ENCODE measurements around the gene GTF2A1. TPM values are rescaled to one million over a fixed set of nuclear protein-coding genes. Genes with fewer than 3 reads are reported as not detected.

Gene GTF2A1
- total and polyA plus RNA-seq, 2 donors from 2014 or later = 4.7 to 27.0 TPM

DNA sequence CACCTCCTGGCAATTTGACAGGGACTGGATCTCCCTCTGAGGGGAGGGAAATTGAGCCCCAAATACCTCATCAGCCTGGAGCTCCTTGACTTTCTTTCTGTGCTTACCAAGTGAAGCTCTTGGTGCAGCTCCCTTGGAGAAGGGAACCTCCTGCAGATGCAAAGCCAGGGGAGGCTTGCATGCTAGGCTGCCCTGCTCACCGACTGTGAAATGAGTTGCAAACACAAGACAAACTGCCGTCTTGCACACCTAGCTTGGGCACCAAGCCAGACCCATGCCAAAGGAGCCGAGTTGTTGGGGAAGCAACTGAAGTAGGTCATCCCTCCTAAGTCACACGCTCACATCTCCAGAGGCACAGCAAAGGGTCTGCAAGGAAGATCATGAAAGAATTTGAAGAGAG lies 95.2 kb downstream of the GTF2A1 start:
- H3K27ac ChIP-seq (ENCODE audit: low read depth in 2 of 2, low read length in 2 of 2) = no peak overlapping the region
- no peaks in the 10 kb centered on the region for H3K36me3 ChIP-seq (ENCODE audit: control insufficient read depth in 2 of 3, insufficient read depth in 3 of 3, low read length in 3 of 3)
- TF ChIP-seq, protein P1, sequence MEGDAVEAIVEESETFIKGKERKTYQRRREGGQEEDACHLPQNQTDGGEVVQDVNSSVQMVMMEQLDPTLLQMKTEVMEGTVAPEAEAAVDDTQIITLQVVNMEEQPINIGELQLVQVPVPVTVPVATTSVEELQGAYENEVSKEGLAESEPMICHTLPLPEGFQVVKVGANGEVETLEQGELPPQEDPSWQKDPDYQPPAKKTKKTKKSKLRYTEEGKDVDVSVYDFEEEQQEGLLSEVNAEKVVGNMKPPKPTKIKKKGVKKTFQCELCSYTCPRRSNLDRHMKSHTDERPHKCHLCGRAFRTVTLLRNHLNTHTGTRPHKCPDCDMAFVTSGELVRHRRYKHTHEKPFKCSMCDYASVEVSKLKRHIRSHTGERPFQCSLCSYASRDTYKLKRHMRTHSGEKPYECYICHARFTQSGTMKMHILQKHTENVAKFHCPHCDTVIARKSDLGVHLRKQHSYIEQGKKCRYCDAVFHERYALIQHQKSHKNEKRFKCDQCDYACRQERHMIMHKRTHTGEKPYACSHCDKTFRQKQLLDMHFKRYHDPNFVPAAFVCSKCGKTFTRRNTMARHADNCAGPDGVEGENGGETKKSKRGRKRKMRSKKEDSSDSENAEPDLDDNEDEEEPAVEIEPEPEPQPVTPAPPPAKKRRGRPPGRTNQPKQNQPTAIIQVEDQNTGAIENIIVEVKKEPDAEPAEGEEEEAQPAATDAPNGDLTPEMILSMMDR (IDR thresholded peaks at IDR 0.05; ENCODE audit: borderline replicate concordance, extremely low read depth, insufficient read depth) = no peak
- peak in 2 of 5 donors; percentile 16 to 73 for DNase-seq
- no peaks in the 10 kb centered on the region for H3K27me3 ChIP-seq (ENCODE audit: control insufficient read depth, insufficient read depth, low read length)
- intact Hi-C loops (cut with DNase I) = no loop called here
- H3K4me3 ChIP-seq (ENCODE audit: low read length in 3 of 3) = no peak overlapping the region
- H3K4me1 ChIP-seq (ENCODE audit: control insufficient read depth in 2 of 3, insufficient read depth in 2 of 3, low read depth in 1 of 3, low read length in 3 of 3) = no peaks in the 10 kb centered on the region
- FAIRE-seq = no peak
- H3K9ac ChIP-seq (ENCODE audit: low read length in 3 of 3) = no peak overlapping the region
- H3K9me3 ChIP-seq (ENCODE audit: control insufficient read depth in 2 of 3, insufficient read depth in 1 of 3, low read length in 3 of 3) = no peaks in the 10 kb centered on the region

Other genes starting within 250 kb of the GTF2A1 start
- 86.6 TPM for gene STON2, start 179.4 kb upstream of the GTF2A1 start, total RNA-seq
- gene STON2, start 179.4 kb upstream of the GTF2A1 start, polyA plus RNA-seq (ENCODE audit: insufficient read depth, low read depth, low replicate concordance) = 14.8 TPM

Measured in kidney (tissue), 14 donors.